ENCODE results near the gene UNC80.

DNA sequence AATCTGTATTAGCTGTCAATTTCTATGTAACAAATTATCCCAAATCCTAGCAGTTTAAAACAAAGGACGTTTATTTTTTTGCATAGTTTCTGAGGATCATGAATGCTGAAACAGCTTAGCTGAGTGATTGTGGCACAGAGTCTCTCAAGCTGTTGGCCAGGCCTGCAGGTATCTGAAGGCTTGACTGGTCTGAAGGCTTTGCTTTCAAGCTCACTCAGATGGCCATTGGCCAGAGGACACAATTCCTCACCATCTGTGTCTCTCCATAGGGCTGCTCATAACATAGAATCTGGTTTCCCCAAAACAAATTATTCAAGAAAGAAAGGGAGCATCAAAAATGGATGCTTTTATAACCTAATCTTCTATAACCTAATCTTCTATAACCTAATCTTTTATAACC lies 33.7 kb downstream of the UNC80 start:
- TF ChIP-seq, protein P1, sequence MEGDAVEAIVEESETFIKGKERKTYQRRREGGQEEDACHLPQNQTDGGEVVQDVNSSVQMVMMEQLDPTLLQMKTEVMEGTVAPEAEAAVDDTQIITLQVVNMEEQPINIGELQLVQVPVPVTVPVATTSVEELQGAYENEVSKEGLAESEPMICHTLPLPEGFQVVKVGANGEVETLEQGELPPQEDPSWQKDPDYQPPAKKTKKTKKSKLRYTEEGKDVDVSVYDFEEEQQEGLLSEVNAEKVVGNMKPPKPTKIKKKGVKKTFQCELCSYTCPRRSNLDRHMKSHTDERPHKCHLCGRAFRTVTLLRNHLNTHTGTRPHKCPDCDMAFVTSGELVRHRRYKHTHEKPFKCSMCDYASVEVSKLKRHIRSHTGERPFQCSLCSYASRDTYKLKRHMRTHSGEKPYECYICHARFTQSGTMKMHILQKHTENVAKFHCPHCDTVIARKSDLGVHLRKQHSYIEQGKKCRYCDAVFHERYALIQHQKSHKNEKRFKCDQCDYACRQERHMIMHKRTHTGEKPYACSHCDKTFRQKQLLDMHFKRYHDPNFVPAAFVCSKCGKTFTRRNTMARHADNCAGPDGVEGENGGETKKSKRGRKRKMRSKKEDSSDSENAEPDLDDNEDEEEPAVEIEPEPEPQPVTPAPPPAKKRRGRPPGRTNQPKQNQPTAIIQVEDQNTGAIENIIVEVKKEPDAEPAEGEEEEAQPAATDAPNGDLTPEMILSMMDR (IDR thresholded peaks at IDR 0.05; ENCODE audit: extremely low read depth in 1 of 2, insufficient read depth in 1 of 2, low read depth in 1 of 2, low read length in 2 of 2) = no peak
- no peak for TF ChIP-seq POLR2A (IDR thresholded peaks at IDR 0.05; ENCODE audit: low read depth, low read length)

All from endothelial cell of umbilical vein (primary cell).